Peyer's patch (tissue), 4 donors: Measurements from ENCODE around the gene SRP72. TPM values are rescaled to one million over a fixed set of nuclear protein-coding genes. Genes with fewer than 3 reads are reported as not detected.

Experiments
- DNase-seq, 3 donors: peaks; one replicate each; pipeline ENCODE4 v3.0.0-alpha.2; 2017 to 2019
- H3K27ac ChIP-seq, 4 donors: fragments of 200-600 bp; sonication (generic); one replicate each; pipeline ENCODE4 v1.5.1; 2016 to 2019
- H3K27me3 ChIP-seq, 2 donors: fragments of 200-600 bp; sonication (generic); one replicate each; pipeline ENCODE4 v1.5.1; 2019
- H3K36me3 ChIP-seq, 3 donors: fragments of 200-600 bp; sonication (generic); one replicate each; pipeline ENCODE4 v1.5.1; 2016 to 2019
- H3K4me1 ChIP-seq, 4 donors: fragments of 200-600 bp; sonication (generic); one replicate each; pipeline ENCODE4 v1.5.1; 2016 to 2019
- H3K4me3 ChIP-seq, 4 donors: fragments of 200-600 bp; sonication (generic); 1 replicate in 3 of 4; 2 replicates in 1 of 4; pipeline ENCODE4 v1.5.1; 2016 to 2019; ENCODE audit warnings: mild to moderate bottlenecking in 1 of 4
- H3K9me3 ChIP-seq, 4 donors: fragments of 200-600 bp; sonication (generic); one replicate each; pipeline ENCODE4 v1.5.1; 2016 to 2019; ENCODE audit warnings: mild to moderate bottlenecking in 1 of 4
- POLR2A ChIP-seq, 2 donors: fragments of 450-650 bp; IDR thresholded peaks; one replicate each; pipeline ENCODE4 v1.5.1; 2017; ENCODE audit warnings: antibody characterized with exemption in 2 of 2, mild to moderate bottlenecking in 2 of 2, moderate library complexity in 2 of 2
- total RNA-seq, 4 donors: library from RNA; depleted of rRNA; stranded (reverse); fragments of >200 nt; gene quantifications; one replicate each; pipeline ENCODE4 v1.1.0, GENCODE V29; 2016
- TF ChIP-seq, protein P1 (sequence below), 6 experiments: fragments of 450-650 bp in 4 of 6; fragments of 200-600 bp in 2 of 6; sonication (generic) in 1 of 6; IDR thresholded peaks; one replicate each; pipeline ENCODE4 v1.5.1; 2017 to 2019; ENCODE audit warnings: antibody characterized with exemption in 6 of 6, mild to moderate bottlenecking in 3 of 6, moderate library complexity in 1 of 6

Gene SRP72
- total RNA-seq, 4 donors from 2014 or later = 28.9 to 191 (median 38.4) TPM

DNA sequence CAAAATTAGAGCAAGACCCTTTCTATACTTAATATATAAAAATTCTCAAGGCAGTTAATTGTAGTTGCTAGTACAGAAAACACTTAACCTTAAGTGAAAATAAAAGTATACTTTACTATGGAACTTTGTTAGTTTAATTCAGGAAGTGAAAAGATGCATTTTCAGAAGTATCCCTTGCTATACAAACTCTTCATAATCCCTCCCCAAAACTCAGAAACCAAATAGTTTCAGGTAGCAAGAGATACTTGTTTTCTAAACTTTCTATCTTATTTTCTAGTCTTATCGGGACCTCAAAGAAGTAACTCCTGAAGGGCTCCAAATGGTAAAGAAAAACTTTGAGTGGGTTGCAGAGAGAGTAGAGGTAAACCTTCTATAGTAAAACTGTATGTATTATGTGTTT is 17.1 kb upstream of the SRP72 start:
- TF ChIP-seq, protein P1, sequence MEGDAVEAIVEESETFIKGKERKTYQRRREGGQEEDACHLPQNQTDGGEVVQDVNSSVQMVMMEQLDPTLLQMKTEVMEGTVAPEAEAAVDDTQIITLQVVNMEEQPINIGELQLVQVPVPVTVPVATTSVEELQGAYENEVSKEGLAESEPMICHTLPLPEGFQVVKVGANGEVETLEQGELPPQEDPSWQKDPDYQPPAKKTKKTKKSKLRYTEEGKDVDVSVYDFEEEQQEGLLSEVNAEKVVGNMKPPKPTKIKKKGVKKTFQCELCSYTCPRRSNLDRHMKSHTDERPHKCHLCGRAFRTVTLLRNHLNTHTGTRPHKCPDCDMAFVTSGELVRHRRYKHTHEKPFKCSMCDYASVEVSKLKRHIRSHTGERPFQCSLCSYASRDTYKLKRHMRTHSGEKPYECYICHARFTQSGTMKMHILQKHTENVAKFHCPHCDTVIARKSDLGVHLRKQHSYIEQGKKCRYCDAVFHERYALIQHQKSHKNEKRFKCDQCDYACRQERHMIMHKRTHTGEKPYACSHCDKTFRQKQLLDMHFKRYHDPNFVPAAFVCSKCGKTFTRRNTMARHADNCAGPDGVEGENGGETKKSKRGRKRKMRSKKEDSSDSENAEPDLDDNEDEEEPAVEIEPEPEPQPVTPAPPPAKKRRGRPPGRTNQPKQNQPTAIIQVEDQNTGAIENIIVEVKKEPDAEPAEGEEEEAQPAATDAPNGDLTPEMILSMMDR (IDR thresholded peaks at IDR 0.05) = no peak
- no peak for TF ChIP-seq POLR2A (IDR thresholded peaks at IDR 0.05)
- Histone ChIP-seq H3K9me3 (no peaks in the 10 kb centered on the region), H3K36me3 (peaks cover 0 to 38% (median 0%) of the 10 kb centered on the region in 3 donors), H3K4me3 (no peak overlapping the region), H3K27me3 (no peaks in the 10 kb centered on the region), H3K27ac (no peak overlapping the region), H3K4me1 (no peaks in the 10 kb centered on the region)
- DNase-seq = no peak

DNA sequence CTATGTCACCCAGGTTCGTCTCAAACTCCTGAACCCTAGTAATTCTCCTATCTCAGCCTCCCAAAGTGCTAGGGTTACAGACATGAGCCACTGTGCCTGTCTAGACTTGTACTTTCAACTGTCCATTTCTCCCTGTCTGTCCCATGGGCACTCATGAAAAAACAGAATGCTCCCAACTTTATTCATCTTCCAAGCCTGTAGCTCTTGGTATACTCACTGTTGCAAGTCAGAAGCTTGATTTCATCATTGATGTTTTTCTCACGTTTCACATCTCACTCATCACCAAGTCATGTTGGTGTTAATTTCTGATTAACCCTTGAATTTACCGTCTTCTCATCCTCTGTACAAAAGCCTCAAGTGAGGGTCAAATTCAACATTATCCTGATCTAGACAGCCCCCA is 7.3 kb upstream of the SRP72 start:
- H3K4me1 ChIP-seq = no peaks in the 10 kb centered on the region
- DNase-seq = no peak
- H3K4me3 ChIP-seq = no peak overlapping the region
- H3K27me3 ChIP-seq = no peaks in the 10 kb centered on the region
- TF ChIP-seq, protein P1 (IDR thresholded peaks at IDR 0.05) = no peak
- no peak for TF ChIP-seq POLR2A (IDR thresholded peaks at IDR 0.05)
- H3K36me3 ChIP-seq = peaks cover 0 to 23% (median 0%) of the 10 kb centered on the region in 3 donors
- no peak overlapping the region for H3K27ac ChIP-seq
- H3K9me3 ChIP-seq = no peaks in the 10 kb centered on the region

DNA sequence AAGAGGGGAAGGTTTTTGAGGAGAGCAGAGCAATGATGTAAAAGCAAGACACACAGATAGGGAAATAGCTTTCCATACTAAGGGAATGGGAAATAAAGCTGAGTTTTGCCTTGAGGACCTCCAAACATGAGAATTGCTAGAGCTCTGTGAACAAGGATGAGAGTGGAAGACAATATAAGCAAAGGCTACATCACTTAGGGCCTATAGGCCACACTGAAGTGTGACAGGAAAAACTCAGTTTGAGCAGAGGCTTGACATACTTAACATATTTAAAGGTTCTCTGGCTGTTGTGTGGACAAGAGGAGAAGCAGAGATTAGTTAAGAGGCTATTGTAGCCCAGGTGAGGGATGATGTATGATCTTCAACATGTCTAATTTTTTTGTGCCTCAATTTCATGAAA is 5.3 kb upstream of the SRP72 start:
- DNase-seq = no peak
- Histone ChIP-seq H3K9me3 (no peaks in the 10 kb centered on the region), H3K27ac (no peak overlapping the region), H3K36me3 (peaks cover 0 to 14% (median 0%) of the 10 kb centered on the region in 3 donors), H3K4me3 (no peak overlapping the region), H3K27me3 (no peaks in the 10 kb centered on the region), H3K4me1 (peaks cover 0 to 14% (median 7%) of the 10 kb centered on the region in 4 donors)
- TF ChIP-seq, protein P1 (IDR thresholded peaks at IDR 0.05) = no peak
- no peak for TF ChIP-seq POLR2A (IDR thresholded peaks at IDR 0.05)

DNA sequence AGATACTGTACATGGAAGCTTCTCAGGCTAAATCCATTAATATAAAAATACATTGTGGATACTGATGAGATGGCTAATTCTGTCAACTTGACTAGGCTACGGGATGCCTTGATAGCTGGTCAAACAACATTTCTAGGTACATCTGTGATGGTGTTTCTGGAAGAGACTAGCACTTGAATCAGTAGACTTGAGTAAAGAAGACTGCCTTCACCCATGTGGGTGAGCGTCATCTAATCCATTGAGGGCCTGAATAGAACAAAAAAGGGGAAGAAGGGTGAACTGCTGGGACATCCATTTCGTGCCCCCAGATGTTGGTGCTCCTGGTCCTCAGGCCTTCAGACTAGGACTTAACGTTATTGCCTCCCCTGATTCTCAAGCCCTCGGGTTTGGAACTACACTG is 3.7 kb upstream of the SRP72 start:
- Histone ChIP-seq H3K4me3 (no peak overlapping the region), H3K4me1 (peaks cover 0 to 21% (median 9%) of the 10 kb centered on the region in 4 donors), H3K9me3 (no peaks in the 10 kb centered on the region), H3K27me3 (no peaks in the 10 kb centered on the region), H3K27ac (no peak overlapping the region), H3K36me3 (peaks cover 0 to 14% (median 0%) of the 10 kb centered on the region in 3 donors)
- TF ChIP-seq, protein P1 (IDR thresholded peaks at IDR 0.05) = no peak
- no peak for TF ChIP-seq POLR2A (IDR thresholded peaks at IDR 0.05)
- no peak for DNase-seq

DNA sequence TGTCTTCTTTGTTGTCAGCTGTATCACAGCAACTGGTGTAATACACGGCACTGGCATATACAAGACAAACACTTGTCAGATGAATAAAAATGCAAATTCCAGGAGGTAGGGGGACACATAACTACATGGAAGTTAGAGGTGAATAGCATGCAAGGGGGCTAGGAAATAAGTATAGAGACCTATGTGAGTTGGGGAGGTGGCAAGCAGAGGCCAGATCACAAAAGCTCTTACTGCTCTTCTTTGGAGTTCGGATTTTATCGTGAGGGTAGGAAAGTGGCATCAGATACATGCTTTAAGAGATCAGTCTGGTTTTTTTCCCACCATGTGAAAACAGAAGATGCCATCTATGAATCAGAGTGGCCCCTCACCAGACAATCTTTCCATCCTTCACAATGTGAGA is 2.8 kb upstream of the SRP72 start:
- Histone ChIP-seq H3K27ac (no peak overlapping the region), H3K36me3 (peaks cover 0 to 12% (median 0%) of the 10 kb centered on the region in 3 donors), H3K4me3 (no peak overlapping the region), H3K9me3 (no peaks in the 10 kb centered on the region), H3K27me3 (no peaks in the 10 kb centered on the region), H3K4me1 (peaks cover 0 to 29% (median 11%) of the 10 kb centered on the region in 4 donors)
- no peak for DNase-seq
- TF ChIP-seq, protein P1 (IDR thresholded peaks at IDR 0.05) = no peak
- TF ChIP-seq POLR2A (IDR thresholded peaks at IDR 0.05) = no peak
